ENCODE measurements around the gene WAPL. TPM values are rescaled to one million over a fixed set of nuclear protein-coding genes. Genes with fewer than 3 reads are reported as not detected.

The WAPL gene
- total and polyA plus RNA-seq, 9 donors = 15.3 to 33.3 (median 30.5) TPM

DNA sequence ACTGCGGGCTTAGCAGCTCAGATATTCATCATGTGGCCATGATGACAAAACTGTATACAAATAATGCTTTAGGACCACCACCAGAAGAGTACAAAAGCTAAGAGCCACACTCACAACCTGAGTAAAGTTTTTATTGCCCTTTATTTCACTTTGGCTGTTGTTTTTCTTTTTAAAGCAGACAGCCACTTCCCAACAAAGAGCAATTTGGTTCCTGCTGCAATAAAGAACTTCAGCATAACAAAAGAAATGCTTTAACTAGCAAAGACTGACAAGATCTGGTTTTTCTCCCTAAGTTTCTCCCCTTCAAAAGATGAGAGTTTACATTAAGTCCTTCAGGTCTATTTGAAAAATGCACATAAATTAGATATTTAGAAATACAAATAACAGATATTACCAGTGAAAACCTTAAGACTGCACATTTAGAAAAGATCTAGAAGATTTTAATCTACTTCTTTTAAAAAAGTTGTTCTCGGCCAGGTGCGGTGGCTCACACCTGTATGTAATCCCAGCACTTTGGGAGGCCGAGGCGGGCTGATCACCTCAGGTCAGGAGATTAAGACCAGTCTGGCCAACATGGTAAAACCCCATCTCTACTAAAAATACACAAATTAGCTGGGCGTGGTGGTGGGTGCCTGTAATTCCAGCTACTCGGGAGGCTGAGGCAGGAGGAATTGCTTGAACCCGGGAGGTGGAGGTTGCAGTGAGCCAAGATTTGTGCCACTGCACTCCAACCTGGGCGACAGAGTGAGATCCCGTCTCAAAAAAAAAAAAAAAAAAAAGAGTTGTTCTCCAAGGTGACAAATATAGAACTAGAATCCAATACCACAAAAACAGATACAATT, 59.4 kb downstream of the WAPL start:
- no peaks in the 10 kb centered on the region for H3K4me1 ChIP-seq (ENCODE audit: insufficient read depth)
- H3K4me3 ChIP-seq = no peak overlapping the region
- no peak overlapping the region for H3K27ac ChIP-seq
- intact Hi-C loops (cut with DNase I) = no loop called here
- no peak for DNase-seq
- no peaks in the 10 kb centered on the region for H3K36me3 ChIP-seq
- H3K27me3 ChIP-seq = no peaks in the 10 kb centered on the region
- H3K9me3 ChIP-seq = no peaks in the 10 kb centered on the region
- WGBS, 3 donors = 86 to 93% (median 91%) methylated on average over 10 of the region's 10 CpGs
- TF ChIP-seq EP300 (IDR thresholded peaks at IDR 0.05) (no peak), POLR2A (IDR thresholded peaks at IDR 0.05) (no peak)
- TF ChIP-seq, protein P1, sequence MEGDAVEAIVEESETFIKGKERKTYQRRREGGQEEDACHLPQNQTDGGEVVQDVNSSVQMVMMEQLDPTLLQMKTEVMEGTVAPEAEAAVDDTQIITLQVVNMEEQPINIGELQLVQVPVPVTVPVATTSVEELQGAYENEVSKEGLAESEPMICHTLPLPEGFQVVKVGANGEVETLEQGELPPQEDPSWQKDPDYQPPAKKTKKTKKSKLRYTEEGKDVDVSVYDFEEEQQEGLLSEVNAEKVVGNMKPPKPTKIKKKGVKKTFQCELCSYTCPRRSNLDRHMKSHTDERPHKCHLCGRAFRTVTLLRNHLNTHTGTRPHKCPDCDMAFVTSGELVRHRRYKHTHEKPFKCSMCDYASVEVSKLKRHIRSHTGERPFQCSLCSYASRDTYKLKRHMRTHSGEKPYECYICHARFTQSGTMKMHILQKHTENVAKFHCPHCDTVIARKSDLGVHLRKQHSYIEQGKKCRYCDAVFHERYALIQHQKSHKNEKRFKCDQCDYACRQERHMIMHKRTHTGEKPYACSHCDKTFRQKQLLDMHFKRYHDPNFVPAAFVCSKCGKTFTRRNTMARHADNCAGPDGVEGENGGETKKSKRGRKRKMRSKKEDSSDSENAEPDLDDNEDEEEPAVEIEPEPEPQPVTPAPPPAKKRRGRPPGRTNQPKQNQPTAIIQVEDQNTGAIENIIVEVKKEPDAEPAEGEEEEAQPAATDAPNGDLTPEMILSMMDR (IDR thresholded peaks at IDR 0.05) = no peak

DNA sequence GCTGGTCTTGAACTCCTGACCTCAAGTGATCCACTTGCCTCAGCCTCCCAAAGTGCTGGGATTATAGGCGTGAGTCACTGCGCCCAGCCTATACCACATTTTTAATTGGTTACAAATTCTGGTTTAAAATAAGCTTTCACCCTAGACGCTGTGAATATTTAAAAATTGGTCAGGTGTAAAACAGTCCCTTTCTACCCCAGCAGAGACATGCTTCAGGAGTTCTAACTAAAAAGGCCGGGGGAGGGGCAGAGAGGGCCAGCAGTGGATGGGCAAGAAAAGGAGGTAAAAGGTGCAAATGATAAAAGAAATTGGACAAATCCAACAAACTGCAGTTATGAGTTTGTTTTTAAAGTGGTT, 70.0 kb downstream of the WAPL start:
- DNase-seq = no peak
- intact Hi-C loops (cut with DNase I) = no loop called here
- TF ChIP-seq, protein P1 (IDR thresholded peaks at IDR 0.05) = no peak
- no peak for TF ChIP-seq EP300 (IDR thresholded peaks at IDR 0.05)
- TF ChIP-seq POLR2A (IDR thresholded peaks at IDR 0.05) = no peak
- Histone ChIP-seq H3K9me3 (no peaks in the 10 kb centered on the region), H3K27me3 (no peaks in the 10 kb centered on the region), H3K4me3 (no peak overlapping the region), H3K4me1 (ENCODE audit: insufficient read depth) (no peaks in the 10 kb centered on the region), H3K27ac (no peak overlapping the region), H3K36me3 (no peaks in the 10 kb centered on the region)
- 98 to 99% (median 98%) methylated on average over 4 of the region's 4 CpGs for WGBS, 3 donors

DNA sequence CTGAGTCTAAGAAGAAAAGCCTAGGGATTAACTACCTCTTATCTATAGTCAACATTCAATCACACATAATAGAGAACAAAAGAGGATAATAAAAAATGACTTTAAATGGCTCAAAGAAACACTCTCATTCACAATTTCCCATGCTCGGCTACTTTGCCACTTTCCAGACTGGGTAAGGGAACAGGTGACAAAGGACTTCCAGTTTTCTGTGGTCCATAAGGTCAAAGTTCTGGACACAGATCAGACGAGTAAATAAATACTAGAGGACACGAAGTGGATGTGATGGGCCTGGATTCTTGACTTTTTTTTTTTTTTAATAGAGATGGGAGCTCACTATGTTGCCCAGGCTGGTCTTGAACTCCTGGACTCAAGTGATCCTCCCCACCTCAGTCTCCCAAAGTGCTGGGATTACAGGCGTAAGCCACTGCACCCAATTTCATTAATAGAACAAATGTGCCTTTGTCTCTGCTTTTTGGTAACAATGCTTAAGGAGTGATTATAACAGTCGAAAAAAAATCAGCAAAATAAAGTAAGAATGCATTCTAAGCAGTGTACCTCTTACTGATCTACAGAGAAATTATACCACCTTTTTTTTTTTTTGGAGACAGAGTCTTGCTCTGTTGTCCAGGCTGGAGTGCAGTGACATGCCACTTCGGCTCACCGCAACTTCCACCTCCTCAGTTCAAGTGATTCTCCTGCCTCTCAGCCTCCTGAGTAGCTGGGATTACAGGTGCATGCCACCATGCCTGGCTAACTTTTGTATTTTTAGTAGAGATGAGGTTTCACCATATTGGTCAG, 70.6 kb downstream of the WAPL start:
- H3K36me3 ChIP-seq = no peaks in the 10 kb centered on the region
- H3K4me3 ChIP-seq = no peak overlapping the region
- H3K27ac ChIP-seq = no peak overlapping the region
- no peak for DNase-seq
- 90 to 92% (median 91%) methylated on average over 7 of the region's 7 CpGs for WGBS, 3 donors
- TF ChIP-seq, protein P1 (IDR thresholded peaks at IDR 0.05) = no peak
- no peak for TF ChIP-seq POLR2A (IDR thresholded peaks at IDR 0.05)
- TF ChIP-seq EP300 (IDR thresholded peaks at IDR 0.05) = no peak
- intact Hi-C loops (cut with DNase I) = no loop called here
- H3K27me3 ChIP-seq = no peaks in the 10 kb centered on the region
- no peaks in the 10 kb centered on the region for H3K4me1 ChIP-seq (ENCODE audit: insufficient read depth)
- no peaks in the 10 kb centered on the region for H3K9me3 ChIP-seq

DNA sequence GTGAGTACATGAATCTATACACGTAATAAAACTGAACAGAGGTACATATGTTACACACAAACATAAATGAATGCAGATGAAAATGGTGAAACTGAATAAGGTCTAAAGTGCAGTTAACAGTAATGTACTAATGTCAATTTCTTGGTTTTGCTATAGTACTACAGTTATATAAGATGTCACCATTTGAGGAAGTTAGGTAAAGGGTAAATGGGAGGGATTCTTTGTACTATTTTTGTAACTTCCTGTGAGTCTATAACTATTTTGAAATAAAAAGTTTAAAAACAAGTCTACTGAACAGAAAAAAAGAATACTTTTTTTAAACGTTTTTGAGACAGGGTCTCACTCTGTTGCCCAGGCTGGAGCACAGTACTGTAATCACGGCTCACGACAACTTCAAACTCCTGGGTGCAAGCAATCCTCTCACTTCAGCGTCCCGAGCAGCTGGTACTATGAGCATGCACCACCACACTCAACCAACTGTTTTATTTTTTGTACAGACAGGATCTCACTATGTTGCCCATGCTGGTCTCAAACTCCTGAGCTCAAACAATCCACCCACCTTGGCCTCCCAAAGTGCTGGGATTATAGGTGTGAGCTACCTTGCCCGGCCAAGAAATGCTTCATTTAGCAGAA, 71.5 kb downstream of the WAPL start:
- H3K27ac ChIP-seq = no peak overlapping the region
- H3K36me3 ChIP-seq = no peaks in the 10 kb centered on the region
- WGBS, 3 donors = 84 to 90% (median 86%) methylated on average over 7 of the region's 7 CpGs
- no peaks in the 10 kb centered on the region for H3K4me1 ChIP-seq (ENCODE audit: insufficient read depth)
- no peaks in the 10 kb centered on the region for H3K27me3 ChIP-seq
- no peak overlapping the region for H3K4me3 ChIP-seq
- TF ChIP-seq, protein P1 (IDR thresholded peaks at IDR 0.05) = no peak
- TF ChIP-seq EP300 (IDR thresholded peaks at IDR 0.05) (no peak), POLR2A (IDR thresholded peaks at IDR 0.05) (no peak)
- H3K9me3 ChIP-seq = no peaks in the 10 kb centered on the region
- DNase-seq = no peak
- intact Hi-C loops (cut with DNase I) = no loop called here

Data from ovary (tissue), 9 donors.